ENCODE results near the gene ELP4.
A peak's percentile ranks its signal among the peaks of the same experiment; 100 is the strongest.

The ELP4 gene

GRCh38 chr11:31805037-31805628 lies 295.6 kb downstream of the ELP4 start:
- DNase-seq (ENCODE audit: low read depth, low spot score) = no peak
- TF ChIP-seq CTCF (IDR thresholded peaks at IDR 0.05; ENCODE audit: low read depth, low read length) = no peak
- H3K4me3 ChIP-seq (ENCODE audit: low read depth, low read length) = no peak overlapping the region
- in situ Hi-C loops (cut with HindIII; ENCODE audit: low sequenced_read_pairs) = no loop called here

- no peak overlapping the region for H3K4me3 ChIP-seq (ENCODE audit: low read depth, low read length)
- in situ Hi-C loops (cut with HindIII; ENCODE audit: low sequenced_read_pairs) = no loop called here
- no peak for TF ChIP-seq CTCF (IDR thresholded peaks at IDR 0.05; ENCODE audit: low read depth, low read length)
- DNase-seq (ENCODE audit: low read depth, low spot score) = no peak
Measured at GRCh38 chr11:31805629-31806185, 296.1 kb downstream of the ELP4 start.

- DNase-seq (ENCODE audit: low read depth, low spot score) = no peak
- no peak for TF ChIP-seq CTCF (IDR thresholded peaks at IDR 0.05; ENCODE audit: low read depth, low read length)
- in situ Hi-C loops (cut with HindIII; ENCODE audit: low sequenced_read_pairs) = no loop called here
- H3K4me3 ChIP-seq (ENCODE audit: low read depth, low read length) = peak overlapping the region; percentile 7
Measured at GRCh38 chr11:31806186-31806927, 296.8 kb downstream of the ELP4 start.

GRCh38 chr11:31806928-31807798 lies 297.6 kb downstream of the ELP4 start:
- H3K4me3 ChIP-seq (ENCODE audit: low read depth, low read length) = peak overlapping the region; percentile 60
- in situ Hi-C loops (cut with HindIII; ENCODE audit: low sequenced_read_pairs) = no loop called here
- DNase-seq (ENCODE audit: low read depth, low spot score) = no peak
- TF ChIP-seq CTCF (IDR thresholded peaks at IDR 0.05; ENCODE audit: low read depth, low read length) = no peak

- no peak for TF ChIP-seq CTCF (IDR thresholded peaks at IDR 0.05; ENCODE audit: low read depth, low read length)
- peak overlapping the region; percentile 60 for H3K4me3 ChIP-seq (ENCODE audit: low read depth, low read length)
- DNase-seq (ENCODE audit: low read depth, low spot score) = no peak
- in situ Hi-C loops (cut with HindIII; ENCODE audit: low sequenced_read_pairs) = no loop called here
Measured at GRCh38 chr11:31807799-31808667, 298.5 kb downstream of the ELP4 start.
